ENCODE data around the gene FKBP2. TPM values are rescaled to one million over a fixed set of nuclear protein-coding genes. Genes with fewer than 3 reads are reported as not detected.

FKBP2 gene
- total and polyA plus RNA-seq, 2 of the 13 experiments (the other 11 are each of a cell fraction or from before 2014, with no cell fraction given) = 30.1 to 53.3 TPM

DNA sequence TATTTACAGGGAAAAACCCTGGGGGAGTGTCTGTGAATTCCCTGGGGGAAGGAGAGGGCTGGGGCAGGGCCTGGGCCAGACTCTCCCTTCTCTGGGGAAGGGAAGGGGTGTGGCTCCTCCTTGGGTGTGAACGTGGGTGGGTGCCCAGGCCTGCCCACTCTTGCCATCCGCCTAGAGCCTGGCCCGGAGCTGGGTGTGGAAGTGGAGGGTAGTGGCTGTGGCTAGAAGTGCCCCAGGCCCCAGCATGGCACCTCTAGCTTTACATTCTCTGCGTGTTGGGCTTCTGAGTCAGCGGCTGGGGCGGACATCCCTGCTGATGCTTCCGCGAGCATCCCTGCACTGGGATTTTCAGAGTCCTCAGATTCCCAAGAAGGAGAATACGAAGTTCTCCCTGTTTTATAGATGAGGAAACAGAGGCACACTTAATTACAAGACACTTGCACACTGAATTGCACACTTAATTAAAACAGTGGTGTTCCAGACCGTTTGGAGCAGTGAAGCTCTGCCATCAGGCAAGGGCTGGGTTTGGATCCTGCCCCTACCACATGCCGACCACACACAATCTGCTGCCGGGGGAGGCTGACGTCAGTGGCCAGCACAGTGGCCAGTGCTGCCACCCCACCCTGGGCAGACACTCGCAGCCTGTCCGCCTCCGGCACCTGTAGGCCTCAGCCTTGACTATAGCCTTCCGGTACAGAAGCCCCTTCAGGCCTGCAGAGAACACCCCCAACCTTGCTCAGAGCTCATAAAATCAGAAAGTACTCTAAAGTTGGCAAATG is 35.9 kb downstream of the FKBP2 start (continued):
- 0 out of 2 replicates have a peak, but pooled peaks have one; percentile 36 for TF ChIP-seq RBFOX2 (IDR thresholded peaks at IDR 0.05; ENCODE audit: low read depth, low read length)
- TF ChIP-seq NCOA1 (CRISPR knock-in tag; IDR thresholded peaks at IDR 0.05) = no peak

DNA sequence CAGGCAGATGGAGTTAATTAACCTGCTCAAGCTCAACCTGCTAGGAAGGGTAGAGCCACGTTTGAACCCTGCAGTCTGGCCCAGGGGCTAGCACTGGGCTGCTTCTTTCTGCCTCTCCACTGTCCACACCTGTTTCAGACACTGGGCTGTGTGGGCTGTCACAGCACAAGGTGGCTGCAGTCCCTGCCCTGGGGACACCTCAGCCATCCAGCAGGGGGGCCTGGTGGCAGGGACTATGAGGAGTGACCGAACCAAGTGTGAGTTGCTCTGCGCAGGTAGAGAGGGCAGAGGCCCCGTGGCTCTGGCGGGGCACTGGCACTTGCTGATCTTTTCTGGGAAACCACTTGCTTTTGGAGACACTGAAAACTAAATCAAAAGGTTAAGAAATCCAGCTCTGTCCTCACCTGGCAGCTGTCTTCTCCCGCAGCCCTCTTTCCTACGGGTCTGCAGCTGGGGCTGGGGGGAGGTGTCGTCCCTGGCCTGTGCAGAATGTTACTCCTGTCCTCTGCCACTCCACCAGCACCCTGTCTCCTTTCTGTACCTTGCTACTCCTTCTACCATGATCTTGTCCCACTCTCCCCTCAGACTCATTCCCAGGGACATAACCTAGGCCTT is 37.8 kb downstream of the FKBP2 start:
- FAIRE-seq (no peak), ATAC-seq (peak; percentile 73), DNase-seq (ENCODE audit: low spot score) (no peak)
- Histone ChIP-seq H3K79me2 (ENCODE audit: insufficient read depth, low read length) (no peaks in the 10 kb centered on the region), H3K9ac (ENCODE audit: insufficient read depth, low read depth, low read length) (no peak overlapping the region), H3K4me1 (ENCODE audit: insufficient read depth, low read length) (peaks cover 4% of the 10 kb centered on the region; the same call in 1 of the 2 replicates), H3K27me3 (ENCODE audit: control insufficient read depth in 1 of 2, insufficient read depth in 2 of 2, low read length in 2 of 2) (no peaks in the 10 kb centered on the region), H4K20me1 (ENCODE audit: insufficient read depth, low read length) (no peaks in the 10 kb centered on the region), H3K4me3 (replicated peaks in 1 of 3; ENCODE audit: insufficient read depth in 1 of 3, low read depth in 2 of 3, low read length in 3 of 3) (no peak overlapping the region), H2AFZ (ENCODE audit: low read length) (no peak overlapping the region), H3K36me3 (replicated peaks in 1 of 2; ENCODE audit: control insufficient read depth in 1 of 2, insufficient read depth in 2 of 2, low read length in 2 of 2) (peaks cover 2 to 7% of the 10 kb centered on the region in 2 experiments; a peak in 1 of 5 replicates), H3K9me3 (ENCODE audit: low read length) (no peaks in the 10 kb centered on the region), H3K4me2 (ENCODE audit: low read depth, low read length) (no peak overlapping the region), H3K27ac (ENCODE audit: extremely low read length, insufficient read depth, low read length) (no peak overlapping the region)
- ChIA-PET CTCF (ENCODE audit: low intra/inter-chr PET ratio, low total read pairs) (no interaction called here), POLR2A (interaction anchor here (0.7 to 2.1 kb wide), 3 partner anchors 7 to 33 kb away, joined by 3 to 5 read pairs (median 3); no protein-coding TSS in a partner anchor)
- BruUV-seq (replicated peaks) = no TSS peak
- WGBS (ENCODE audit: low lambda C conversion rate) = 98% methylated on average over 6 of the region's 8 CpGs
- intact Hi-C loops (cut with micrococcal nuclease; ENCODE audit: unreplicated experiment) = no loop called here
- TF ChIP-seq, protein P1, sequence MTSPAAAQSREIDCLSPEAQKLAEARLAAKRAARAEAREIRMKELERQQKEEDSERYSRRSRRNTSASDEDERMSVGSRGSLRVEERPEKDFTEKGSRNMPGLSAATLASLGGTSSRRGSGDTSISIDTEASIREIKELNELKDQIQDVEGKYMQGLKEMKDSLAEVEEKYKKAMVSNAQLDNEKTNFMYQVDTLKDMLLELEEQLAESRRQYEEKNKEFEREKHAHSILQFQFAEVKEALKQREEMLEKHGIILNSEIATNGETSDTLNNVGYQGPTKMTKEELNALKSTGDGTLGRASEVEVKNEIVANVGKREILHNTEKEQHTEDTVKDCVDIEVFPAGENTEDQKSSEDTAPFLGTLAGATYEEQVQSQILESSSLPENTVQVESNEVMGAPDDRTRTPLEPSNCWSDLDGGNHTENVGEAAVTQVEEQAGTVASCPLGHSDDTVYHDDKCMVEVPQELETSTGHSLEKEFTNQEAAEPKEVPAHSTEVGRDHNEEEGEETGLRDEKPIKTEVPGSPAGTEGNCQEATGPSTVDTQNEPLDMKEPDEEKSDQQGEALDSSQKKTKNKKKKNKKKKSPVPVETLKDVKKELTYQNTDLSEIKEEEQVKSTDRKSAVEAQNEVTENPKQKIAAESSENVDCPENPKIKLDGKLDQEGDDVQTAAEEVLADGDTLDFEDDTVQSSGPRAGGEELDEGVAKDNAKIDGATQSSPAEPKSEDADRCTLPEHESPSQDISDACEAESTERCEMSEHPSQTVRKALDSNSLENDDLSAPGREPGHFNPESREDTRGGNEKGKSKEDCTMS (CRISPR knock-in tag; conservative IDR thresholded peaks at IDR 0.05) = no peak
- no peak for TF ChIP-seq KLF15 (CRISPR knock-in tag; IDR thresholded peaks at IDR 0.05; ENCODE audit: borderline replicate concordance)
- TF ChIP-seq ZNF672 (CRISPR knock-in tag; IDR thresholded peaks at IDR 0.05) = no peak
- TF ChIP-seq POLR2A (IDR thresholded peaks at IDR 0.05; ENCODE audit: insufficient read depth in 1 of 2, low read depth in 2 of 2, low read length in 2 of 2) = no peak
- in situ Hi-C loops (cut with HindIII; ENCODE audit: extremely low pct_ligation_motif_present, low pct_unique_long_range_greater_than_20kb) = no loop called here

Measured in HepG2 (cell line).